Right lobe of liver (tissue), 4 donors: Measurements from ENCODE around the gene STX2.

Source experiments
- CTCF ChIP-seq, 4 donors: fragments of 200-600 bp in 3 of 4; fragments of 450-650 bp in 1 of 4; IDR thresholded peaks; one replicate each; pipeline versions ENCODE4 v1.5.1 to v1.8.0; 2016 to 2022; ENCODE audit warnings: antibody characterized with exemption in 4 of 4, mild to moderate bottlenecking in 2 of 4
- POLR2A ChIP-seq: fragments of 450-650 bp; IDR thresholded peaks from one replicate; pipeline ENCODE4 v1.6.1; 2017; ENCODE audit warnings: antibody characterized with exemption, mild to moderate bottlenecking
- donor health status: DM: no; HTN: no; CAD: no.
- donor health status: DM: no; HTN: no; CAD: no.
- donor health status: DM: no; HTN: yes; CAD: no.

- no peak for TF ChIP-seq CTCF (IDR thresholded peaks at IDR 0.05)
- no peak for TF ChIP-seq POLR2A
These were observed 42.0 kb upstream of the STX2 start for GRCh38 chr12:130881046-130881445.
